ENCODE data around the gene JADE1.

The JADE1 gene

DNA sequence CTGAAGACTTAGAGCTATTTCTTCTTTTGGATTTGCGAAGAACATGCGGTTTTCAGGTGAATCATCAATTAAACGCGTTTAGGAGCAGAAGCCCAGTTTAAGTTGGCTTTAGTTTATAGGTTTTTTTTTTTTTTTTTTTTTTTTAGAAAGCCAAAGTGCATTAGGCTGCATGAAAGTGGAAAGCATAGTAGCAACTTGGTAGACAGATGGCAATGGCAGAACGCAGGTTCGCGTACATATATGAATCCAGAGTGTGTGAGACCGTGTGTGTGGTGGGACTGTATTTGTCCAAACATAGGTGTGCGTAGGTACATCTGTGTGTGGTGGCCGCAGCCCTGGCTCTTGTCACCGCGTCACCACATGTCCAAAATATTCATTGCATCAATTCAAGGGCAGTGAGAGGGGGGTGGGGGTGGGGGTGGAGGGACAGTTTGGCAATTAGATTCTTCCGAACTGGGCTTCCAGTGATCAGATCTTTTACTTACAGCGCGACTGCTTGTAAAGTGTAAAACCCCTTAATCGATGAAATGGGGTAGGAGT lies 901 bp downstream of the JADE1 start:
- no peak for DNase-seq (ENCODE audit: extremely low read depth in 1 of 2, low read depth in 1 of 2)

DNA sequence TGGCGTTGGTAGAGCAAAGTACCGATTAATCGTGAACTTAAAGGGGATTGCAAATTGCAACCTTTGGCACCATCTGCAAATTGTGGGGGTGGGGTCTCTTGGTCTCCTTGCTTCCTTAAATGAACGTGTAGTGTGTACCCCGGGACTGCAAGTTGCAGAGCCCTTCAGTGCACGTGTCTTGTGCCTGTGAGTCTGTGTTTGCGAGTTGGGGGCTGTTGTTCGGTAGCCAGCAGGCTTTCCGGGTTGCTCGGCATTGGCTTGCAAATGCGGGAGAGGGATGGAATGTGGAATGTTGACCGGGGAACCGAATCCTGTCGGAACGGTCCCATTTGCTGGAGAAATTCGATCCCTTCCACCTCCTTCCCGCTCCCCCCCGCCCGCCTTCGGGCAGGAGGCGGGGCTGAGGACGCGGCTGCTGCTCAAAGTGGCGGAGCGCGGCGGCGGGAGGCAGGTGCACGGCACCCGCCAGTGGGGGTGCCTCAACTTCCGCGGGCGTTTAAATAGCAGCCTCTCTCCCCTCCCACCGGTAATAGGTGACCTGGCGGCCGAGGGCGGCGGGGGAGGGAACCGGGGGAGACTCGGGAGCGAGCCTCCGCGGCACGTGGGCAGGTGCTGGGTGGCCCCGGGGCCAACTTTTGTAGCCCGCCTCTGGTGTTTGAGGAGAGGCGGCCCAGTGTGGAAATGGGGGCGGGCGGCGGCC lies 1.5 kb downstream of the JADE1 start:
- DNase-seq (ENCODE audit: extremely low read depth in 1 of 2, low read depth in 1 of 2) = peak; percentile 54 to 75

DNA sequence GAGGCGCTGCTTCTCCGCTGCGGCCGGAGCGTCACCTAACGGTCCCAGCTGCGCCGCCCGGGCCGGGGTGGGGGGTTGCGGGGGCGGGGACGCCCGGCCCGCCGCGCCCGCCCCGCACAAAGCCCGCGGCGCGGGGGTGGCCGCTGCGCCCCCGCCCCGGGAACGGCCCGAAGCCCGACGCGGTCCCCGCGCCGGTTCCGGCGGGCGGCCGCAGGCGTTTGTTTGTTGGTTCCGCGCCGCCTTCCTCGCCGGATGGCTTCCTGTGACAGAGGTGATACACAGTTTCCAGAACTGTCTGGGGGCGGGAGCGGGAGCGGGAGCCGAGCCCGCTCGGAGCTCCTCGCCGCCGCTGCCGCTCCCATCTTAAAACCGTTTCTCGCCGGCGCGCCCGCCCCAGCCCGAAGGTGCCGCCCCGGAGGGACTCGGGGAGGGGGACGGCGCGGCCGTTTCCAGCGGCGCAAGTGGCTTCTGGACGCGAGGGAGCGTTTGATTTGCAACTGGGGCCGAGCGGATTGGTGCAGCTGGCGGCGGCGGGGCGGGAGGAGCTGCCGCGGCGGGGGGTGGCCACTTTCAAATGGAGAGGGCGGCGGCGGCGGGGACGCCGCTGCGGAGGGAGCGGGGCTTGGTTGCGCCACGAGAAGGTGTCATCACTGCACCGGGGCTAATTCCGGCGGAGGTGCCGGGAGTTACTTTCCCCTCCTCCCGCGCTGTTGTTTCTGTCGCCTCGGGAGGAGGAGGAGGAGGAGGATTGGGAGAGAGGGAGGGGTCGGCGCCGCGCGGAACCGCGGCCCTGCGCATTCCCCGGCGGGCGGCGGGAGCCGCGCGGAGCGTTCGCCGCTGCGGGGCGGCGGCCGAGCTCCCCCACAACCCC lies 2.3 kb downstream of the JADE1 start:
- peak; percentile 51 to 63 for DNase-seq (ENCODE audit: extremely low read depth in 1 of 2, low read depth in 1 of 2)

DNA sequence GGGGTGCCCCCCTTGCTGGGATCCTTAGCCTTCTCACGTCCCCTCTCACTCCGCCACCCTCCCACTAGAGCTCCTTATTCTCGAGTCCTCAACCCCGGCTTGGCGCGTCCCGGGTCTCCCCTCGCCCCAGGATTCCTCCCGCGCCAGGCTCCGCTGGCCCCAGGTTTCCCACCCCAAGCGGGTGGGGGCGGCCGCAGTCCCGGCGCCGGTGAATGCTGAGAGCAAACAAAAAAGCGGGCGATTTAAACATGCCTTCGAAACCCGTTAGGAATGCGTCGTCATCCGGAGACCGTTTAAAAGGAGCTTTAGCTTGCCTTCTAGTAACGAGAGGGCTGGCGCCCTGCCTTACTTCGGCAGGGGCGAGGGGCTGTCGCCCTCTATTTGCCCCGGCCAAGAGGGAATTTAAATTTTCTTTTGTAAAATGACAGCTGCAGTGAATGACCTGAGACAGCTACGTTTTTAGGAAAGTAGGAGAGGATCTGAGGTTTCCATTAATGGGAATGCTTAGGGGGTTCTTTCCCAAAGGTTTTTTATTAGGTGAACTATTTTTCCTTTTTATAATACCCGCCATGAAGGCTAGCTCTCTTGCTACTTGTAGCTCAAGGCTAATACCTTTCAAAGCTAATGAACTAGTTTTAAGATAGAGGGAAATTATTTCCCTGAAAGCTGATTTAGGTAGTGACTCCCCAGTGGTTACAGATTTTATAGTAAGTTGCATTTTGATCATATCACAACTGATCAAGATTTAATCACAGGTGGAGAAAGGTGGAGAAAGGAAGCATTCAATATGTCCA lies 3.1 kb downstream of the JADE1 start:
- DNase-seq (ENCODE audit: extremely low read depth in 1 of 2, low read depth in 1 of 2) = peak in 1 of 2 donors; percentile 5

DNA sequence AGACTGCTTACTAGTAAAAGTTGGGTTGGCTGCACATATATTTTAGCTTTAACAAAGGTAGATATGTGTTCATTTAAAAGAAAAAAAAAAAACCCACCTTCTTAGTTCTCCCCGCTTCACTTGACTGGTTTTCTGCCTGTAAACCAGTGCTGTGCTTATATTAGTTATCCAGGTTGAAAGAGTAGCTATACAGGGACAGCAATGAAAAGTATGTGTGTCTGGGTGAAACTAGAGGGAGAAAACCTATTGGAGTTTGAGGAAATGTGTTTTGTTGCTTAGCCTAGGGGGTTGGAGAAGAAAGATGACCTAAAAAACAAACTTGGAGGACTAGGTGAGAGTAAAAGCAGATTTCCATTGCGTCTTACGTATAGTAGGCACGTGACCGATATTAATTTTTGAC lies 4.5 kb downstream of the JADE1 start:
- DNase-seq (ENCODE audit: extremely low read depth in 1 of 2, low read depth in 1 of 2) = no peak

DNA sequence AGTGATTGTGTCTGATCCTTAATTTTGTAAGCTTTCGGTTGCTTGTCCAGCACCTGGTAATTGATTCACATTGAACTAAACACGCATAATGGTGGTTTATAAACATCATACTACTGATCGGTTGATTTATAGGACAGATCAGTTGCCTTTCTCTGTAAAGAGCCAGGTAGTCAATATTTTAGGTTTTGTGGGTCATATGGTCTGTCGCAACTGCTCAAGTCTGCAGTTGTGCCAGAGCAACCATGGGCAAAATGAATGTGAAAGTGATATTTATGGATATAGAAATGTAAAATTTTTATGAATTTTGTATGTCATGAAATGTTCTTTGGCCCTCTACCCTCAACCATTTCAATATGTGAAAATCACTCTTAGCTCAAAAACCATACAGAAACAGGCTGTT lies 8.9 kb downstream of the JADE1 start:
- DNase-seq (ENCODE audit: extremely low read depth in 1 of 2, low read depth in 1 of 2) = no peak

DNA sequence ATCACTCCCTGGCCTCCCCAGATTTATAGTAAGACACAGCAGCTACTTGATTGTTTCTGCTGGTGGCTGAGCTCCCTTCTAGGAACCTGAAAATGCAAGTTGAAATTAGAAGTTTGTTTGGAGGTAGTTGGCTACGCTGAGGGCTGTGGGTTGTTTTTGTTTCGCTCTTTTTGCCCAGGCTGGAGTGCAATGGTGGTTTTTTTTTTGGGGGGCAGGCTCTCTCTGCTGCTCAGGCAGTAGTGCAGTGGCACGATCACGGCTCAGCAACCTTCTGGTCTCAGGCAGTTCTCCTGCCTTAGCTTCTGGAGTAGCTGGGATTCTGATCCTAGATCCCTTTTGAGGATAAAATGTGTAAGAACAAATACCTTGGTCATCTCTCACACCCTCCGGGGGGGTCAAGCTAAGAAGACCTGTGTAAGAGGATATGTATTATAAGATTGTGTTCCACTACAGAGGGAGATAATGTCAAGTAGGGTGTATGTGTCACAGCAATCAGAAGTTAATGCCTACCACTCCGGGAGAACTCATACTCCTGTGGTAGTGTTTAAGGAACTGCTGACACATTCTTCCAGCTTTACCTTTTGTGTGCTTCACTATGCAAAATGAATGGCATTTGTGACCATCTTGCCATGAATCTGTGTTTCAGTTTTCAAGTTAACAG lies 9.7 kb downstream of the JADE1 start:
- DNase-seq (ENCODE audit: extremely low read depth in 1 of 2, low read depth in 1 of 2) = no peak

DNA sequence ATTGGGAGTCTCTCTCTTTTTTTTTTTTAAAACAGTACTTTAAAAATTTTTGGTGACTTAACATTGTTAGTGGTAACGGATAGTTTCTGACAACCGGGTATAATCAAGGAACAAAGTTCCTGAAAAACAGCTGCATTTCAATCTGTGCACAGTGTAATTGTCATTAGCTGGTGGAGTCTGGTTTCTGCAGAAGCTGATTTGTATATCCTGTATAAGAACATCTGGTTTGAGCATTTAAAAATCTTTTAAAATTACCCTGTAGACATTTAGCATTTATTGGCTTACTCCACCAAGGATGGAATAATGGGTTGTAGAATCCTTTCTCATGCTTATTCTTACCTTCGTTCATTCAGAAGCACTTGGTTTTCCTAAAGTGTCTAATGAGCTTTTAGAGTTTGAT lies 11.2 kb downstream of the JADE1 start:
- no peak for DNase-seq (ENCODE audit: extremely low read depth in 1 of 2, low read depth in 1 of 2)

DNA sequence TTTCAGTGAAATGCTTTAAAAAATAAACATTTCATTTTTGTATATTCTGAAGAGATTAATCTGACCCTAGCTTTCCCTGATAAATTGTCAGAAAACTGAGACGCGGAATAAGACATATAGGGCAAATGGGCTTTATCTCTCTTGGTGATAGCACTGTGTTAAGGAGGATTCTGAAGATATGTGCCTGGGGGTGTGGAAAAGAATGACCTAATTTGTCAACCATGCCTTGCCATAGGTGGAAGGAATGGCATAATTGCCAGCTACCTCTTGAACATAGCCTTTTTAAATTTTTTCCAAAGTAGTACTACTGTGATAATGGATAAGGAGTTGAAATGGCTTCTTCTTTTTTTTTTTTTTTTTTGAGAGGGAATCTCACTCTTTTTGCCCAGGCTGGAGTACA lies 11.7 kb downstream of the JADE1 start:
- DNase-seq (ENCODE audit: extremely low read depth in 1 of 2, low read depth in 1 of 2) = no peak

DNA sequence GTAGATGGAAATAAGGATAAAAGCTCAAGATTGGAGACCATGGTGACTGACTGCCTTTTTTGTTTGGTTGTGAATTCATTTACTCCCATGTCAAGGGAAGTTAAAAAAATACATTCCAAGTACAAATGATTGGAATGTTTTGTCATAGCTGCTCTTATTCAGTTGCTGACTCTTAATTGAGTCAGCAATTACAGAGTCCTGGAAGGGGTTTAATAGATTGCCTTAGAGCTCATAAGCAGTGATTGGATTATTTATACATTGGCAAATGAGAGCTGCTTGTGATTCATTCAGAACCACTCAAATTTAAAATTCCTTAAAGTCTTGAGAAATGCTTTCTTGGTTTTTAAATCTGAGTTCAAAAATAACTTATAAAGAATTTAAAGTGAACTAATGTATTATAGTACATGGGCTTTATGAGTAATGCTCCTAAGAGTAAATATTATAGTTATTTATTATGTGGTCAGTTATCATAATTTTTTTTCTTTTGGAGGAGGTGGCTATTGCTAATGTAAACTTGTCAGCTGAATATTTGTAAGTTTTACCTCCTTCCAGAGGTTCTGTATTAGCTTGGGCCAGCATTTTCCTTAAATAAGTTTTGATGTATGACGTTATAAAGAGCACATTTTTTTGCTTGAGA lies 13.6 kb downstream of the JADE1 start:
- no peak for DNase-seq (ENCODE audit: extremely low read depth in 1 of 2, low read depth in 1 of 2)

DNA sequence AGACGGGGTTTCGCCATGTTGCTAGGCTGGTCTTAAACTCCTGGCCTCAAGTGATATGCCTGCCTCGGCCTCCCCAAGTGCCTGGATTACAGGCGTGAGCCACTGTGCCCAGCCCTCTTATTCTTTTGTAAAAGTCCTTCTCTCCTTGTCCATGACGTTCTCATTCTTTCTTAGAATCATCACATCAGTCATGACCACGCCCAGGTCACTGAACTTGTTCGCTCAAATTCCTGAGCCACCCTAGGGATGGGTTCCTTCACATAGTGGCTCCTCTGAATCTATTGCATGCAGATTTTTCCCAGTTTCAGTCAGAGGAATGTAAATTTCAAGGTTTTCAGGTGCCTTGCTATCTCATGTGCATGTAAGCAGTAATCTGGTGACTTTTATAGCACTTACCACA lies 15.7 kb downstream of the JADE1 start:
- DNase-seq (ENCODE audit: extremely low read depth in 1 of 2, low read depth in 1 of 2) = no peak

DNA sequence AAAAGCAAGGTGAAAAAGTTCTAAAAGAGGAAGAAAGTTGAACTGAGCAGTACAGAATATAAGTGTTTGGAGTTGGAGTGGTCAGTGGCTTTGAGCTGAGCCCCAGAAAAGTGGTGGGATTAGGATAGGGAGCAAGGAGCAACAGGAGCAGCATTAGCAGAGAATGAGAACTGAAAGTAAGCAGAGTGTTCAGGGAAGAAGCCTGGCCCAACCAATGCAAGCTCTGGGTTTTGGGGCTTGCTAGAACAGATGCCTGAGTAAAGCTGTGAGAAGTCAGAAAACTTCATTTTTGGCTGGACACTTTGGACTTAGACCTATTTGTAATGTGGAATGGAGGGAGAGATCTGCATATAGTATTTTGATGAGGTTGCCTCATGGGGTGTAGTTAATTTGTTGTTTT lies 17.8 kb downstream of the JADE1 start:
- no peak for DNase-seq (ENCODE audit: extremely low read depth in 1 of 2, low read depth in 1 of 2)

DNA sequence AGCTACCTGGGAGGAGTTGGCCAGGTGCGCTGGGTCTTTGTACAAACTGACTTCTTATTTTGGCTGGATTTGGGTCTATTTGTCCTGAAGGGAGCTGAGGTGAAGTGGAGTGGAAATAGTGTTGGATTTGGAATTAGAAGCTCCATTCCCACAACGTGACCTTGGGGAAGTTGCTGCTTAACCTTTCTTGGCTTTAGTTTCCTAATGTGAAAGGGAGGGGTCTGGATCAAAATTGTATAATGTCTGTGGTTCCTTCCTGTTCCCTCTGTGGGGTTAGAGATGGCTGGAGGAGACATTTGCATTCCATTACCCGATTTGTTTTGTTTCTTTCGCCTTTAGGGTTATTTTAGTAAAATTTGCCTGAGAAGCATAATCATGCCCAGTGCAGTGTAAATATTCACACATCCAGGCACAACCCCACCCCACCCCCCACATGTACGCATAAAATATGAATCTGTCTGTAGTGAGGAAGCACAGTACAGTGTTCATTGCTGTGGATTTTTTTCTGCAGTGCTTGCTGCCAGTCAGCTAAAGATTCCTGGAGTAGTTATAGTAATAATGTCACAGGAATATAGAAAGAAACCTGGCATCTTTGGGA lies 21.5 kb downstream of the JADE1 start:
- DNase-seq (ENCODE audit: extremely low read depth in 1 of 2, low read depth in 1 of 2) = no peak

DNA sequence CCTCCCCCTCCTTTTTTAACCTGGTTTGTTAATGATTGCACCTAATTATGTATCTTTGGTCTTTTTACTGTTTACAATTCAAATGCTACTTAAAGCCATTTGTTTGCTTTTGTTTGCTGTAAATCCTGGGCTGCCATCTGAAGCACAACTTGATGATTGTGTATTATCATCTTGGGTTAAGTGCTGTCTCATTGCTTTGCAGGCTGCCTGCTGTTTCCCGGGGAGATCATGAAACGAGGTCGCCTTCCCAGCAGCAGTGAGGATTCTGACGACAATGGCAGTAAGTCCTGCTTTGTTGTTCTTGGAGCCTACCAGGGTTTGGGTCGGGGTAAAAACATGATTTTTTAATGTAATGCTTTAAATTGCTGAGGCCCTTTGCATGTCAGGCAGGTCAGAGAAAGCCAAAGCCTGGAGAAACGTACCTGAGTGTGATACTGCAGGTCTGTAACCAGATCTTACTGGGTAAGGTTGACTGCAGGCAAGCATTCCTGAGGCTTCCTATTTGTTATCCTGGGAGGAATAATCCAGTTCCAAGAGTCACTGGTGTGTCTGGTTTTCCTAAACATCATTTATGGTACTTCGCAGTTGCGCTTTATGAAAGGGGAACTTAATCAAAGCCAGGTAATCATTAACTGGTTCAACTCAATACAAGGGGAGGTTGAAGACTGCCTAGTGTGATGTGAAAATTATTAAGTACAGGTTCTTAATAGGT lies 22.2 kb downstream of the JADE1 start:
- DNase-seq (ENCODE audit: extremely low read depth in 1 of 2, low read depth in 1 of 2) = no peak

DNA sequence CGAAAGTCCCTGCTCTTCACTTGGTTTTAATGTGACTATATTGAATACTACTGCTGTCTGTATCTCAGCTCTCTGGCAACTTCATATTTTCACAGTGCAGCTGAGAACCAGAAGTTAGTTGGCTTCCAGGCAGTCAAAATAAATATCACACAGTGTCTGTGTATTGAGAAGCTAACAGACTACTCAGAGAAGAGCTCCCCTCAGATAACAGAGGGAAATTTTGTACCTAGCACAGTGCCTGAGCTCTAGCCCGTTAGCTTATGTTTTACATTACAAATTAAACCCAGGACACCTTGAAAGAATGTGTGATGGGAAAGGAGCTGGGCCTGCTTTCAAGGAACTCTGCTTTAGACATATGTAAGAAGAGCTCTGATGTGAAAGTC lies 22.7 kb downstream of the JADE1 start:
- no peak for DNase-seq (ENCODE audit: extremely low read depth in 1 of 2, low read depth in 1 of 2)

DNA sequence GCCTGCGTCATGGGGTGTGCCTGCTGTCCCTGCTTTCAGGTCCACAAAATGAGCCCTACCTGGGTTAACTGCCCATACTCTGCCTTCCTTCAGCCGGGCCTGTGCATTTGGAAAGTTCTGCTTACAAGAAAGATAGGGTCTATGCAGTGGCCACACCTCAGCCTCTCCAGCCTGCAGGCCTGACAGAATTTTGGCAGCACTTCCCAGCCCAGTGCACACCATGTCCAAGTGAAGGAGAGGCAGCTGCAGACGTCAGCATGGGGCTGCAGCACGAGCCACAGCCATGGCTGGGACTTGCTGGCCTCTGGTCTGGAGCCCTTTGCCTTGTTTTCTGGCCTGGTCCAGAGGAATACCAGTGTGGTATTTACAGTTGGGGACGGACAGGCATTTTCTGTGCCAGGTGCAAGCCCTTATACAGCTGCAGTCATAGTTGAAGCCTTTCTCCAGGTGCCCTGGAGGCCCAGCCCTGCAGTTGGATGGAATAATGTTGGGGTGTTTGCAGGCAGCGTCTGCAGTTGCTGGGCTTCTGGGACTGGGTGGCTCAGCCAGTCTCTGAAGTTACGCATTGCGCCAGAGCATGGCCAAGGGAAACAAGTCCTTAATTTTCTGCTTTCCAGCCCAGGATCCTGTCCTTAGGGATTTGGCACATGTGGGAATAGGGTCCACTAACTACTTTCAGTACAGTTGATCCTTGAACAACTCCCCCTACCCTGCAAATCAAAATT lies 26.2 kb downstream of the JADE1 start:
- no peak for DNase-seq (ENCODE audit: extremely low read depth in 1 of 2, low read depth in 1 of 2)

DNA sequence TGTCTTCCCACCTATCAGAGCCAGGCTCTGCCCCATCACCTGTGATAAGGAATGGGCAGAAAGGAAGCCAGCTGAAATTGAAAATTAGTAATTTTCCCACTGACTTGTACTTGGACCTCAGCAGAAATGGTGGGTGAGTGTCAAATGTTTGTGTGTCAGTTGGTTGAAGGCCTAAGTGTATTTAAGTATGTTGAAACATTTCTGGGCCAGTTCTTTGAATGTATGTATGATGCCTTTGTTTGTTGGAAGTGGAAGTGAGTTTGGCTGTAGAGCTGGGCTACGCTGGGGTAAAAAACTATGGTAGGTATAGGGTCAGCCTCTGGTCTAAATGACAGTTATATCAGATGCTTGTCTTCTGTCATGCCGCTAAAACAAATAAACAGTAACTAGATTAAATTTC lies 27.7 kb downstream of the JADE1 start:
- no peak for DNase-seq (ENCODE audit: extremely low read depth in 1 of 2, low read depth in 1 of 2)

DNA sequence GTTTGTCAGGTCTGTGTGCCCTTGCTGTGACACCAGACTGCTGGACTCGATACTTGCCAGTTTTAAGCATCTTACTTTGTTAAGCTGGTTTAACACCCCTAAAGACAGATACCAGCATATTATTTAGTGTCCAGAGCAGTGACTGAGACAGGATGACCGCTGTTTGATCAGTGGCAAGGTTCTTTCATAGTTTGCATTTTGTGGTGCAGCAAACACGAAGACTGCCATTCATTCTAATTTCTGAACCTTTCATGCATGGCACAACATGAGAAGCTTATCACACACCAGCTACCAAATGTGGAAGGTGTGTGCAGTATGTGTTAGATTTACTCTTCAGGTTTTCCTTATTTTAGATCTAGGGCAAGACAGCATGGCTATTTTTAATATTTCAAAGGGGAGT lies 28.2 kb downstream of the JADE1 start:
- no peak for DNase-seq (ENCODE audit: extremely low read depth in 1 of 2, low read depth in 1 of 2)
